ENCODE results near the gene PTTG1IP. TPM values are rescaled to one million over a fixed set of nuclear protein-coding genes. Genes with fewer than 3 reads are reported as not detected.

The PTTG1IP gene
- total RNA-seq, 4 donors from 2014 or later: 256 to 374 (median 309) TPM

DNA sequence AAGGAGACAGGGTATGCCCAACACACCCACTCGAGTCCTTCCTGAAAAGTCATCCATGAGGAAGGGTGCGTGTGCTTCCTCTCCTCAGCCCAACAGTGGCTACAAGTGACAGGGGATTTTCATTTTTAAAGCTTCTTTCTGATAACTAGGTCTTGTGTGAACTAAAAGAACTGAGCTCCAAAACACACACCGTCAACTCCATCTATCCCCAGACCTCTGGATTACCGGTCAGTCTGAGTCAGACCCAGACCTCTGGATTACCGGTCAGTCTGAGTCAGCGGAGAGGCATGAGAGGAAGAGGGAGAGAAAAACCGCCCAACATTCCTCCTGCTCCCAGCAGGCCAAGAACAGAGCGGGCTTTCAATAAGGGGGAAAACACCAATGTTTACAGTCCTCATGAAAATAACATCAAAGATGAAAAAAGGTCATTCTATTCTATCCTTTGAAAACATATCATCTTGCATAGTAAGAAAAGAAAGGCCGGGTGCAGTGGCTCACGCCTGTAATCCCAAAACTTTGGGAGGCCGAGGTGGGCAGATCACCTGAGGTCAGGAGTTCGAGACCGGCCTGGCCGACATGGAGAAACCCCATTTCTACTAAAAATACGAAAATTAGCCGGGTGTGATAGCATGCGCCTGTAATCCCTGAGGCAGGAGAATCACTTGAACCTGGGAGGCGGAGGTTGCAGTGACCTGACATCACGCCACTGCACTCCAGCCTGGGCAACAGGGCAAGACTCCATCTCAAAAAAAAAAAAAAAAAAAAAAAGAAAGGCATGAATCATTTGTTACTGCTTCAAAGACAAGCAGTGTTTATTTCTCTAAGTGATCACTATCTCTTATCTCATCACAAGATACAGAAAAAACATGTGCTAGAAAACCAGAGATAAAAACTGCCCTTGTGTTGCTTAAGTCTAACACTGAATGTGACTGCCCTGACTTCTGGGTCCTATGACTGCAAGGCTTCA is 3.4 kb downstream of the PTTG1IP start:
- no peaks in the 10 kb centered on the region for H3K9me3 ChIP-seq
- 67 to 75% methylated on average over 19 of the region's 19 CpGs for WGBS, 2 donors
- TF ChIP-seq, protein P1, sequence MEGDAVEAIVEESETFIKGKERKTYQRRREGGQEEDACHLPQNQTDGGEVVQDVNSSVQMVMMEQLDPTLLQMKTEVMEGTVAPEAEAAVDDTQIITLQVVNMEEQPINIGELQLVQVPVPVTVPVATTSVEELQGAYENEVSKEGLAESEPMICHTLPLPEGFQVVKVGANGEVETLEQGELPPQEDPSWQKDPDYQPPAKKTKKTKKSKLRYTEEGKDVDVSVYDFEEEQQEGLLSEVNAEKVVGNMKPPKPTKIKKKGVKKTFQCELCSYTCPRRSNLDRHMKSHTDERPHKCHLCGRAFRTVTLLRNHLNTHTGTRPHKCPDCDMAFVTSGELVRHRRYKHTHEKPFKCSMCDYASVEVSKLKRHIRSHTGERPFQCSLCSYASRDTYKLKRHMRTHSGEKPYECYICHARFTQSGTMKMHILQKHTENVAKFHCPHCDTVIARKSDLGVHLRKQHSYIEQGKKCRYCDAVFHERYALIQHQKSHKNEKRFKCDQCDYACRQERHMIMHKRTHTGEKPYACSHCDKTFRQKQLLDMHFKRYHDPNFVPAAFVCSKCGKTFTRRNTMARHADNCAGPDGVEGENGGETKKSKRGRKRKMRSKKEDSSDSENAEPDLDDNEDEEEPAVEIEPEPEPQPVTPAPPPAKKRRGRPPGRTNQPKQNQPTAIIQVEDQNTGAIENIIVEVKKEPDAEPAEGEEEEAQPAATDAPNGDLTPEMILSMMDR (IDR thresholded peaks at IDR 0.05): no peak
- no peak for TF ChIP-seq POLR2A (IDR thresholded peaks at IDR 0.05)
- DNase-seq: peak in 1 of 2 donors; percentile 18
- H3K27ac ChIP-seq: peak overlapping the region; percentile 19 to 95 (median 61)
- no peak overlapping the region for H3K4me3 ChIP-seq (replicated peaks in 1 of 3)
- peaks cover 0 to 2% of the 10 kb centered on the region in 2 donors for H3K36me3 ChIP-seq
- intact Hi-C loops (cut with DNase I): loop anchor here (5.0 kb wide), 2 partner anchors 53 to 68 kb away; partner anchors contain the start of genes SUMO3 and UBE2G2
- H3K27me3 ChIP-seq: no peaks in the 10 kb centered on the region
- peaks cover 62 to 67% of the 10 kb centered on the region in 2 donors for H3K4me1 ChIP-seq

DNA sequence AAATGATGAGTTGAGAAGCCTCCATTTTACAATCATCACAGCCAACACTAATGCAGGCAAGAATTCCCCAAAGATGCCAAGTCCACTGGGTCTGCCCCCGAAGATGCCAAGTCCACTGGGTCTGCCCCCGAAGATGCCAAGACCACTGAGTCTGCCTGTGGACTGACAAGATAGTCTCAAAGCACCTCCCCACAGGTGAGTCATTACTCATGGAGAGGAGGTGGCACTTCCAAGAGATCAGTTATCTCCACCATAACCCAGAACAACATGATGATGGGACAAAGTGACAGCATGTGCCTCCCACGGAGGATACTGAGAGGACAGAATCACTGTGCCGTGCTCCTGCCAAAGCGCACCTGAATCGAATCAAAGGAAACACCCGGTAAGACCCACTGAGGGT is 4.8 kb downstream of the PTTG1IP start:
- 93 to 95% methylated on average over 7 of the region's 7 CpGs for WGBS, 2 donors
- Histone ChIP-seq H3K9me3 (no peaks in the 10 kb centered on the region), H3K27ac (peak overlapping the region in 1 of 3 donors; percentile 61), H3K36me3 (peaks cover 6 to 14% of the 10 kb centered on the region in 2 donors), H3K4me1 (peaks cover 51 to 70% of the 10 kb centered on the region in 2 donors), H3K4me3 (replicated peaks in 1 of 3) (no peak overlapping the region), H3K27me3 (no peaks in the 10 kb centered on the region)
- intact Hi-C loops (cut with DNase I): loop anchor here (5.0 kb wide), 1 partner anchor 51 kb away; the partner anchor contains the start of gene SUMO3
- no peak for DNase-seq
- TF ChIP-seq, protein P1 (IDR thresholded peaks at IDR 0.05): no peak
- no peak for TF ChIP-seq POLR2A (IDR thresholded peaks at IDR 0.05)

DNA sequence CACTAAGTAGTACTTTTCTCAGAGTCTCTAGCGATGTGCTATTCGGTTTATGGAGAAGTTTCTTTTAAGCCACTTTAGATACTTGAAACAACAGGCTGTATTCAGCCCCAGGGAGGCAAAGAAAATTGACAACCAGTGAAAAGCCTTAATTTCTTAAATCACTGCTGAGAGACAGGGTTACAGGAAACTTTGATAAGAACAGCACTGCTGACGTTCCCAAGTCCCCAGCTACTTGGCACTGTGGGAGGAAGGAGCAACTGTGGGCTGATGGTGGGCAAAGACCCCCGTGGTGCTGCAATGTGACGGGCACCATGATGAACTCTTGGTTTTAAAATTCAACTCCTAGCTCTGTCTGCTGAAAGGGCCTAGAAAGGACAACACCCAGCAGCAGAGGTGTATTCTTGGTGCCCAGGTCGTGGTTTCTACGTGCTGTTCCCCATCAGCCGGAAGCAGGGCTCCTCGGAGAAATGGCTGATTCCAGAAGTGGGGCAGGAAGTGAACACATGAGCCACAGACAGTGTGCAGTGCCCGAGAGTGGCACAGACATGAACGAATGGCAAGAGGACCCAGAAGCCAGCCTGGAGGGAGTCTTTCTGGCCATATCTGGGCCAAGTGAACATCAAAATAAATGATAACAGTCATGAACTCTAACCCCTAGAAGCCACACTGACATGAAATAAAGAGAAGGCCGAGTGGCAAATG is 5.3 kb downstream of the PTTG1IP start:
- Histone ChIP-seq H3K4me1 (peaks cover 51 to 70% of the 10 kb centered on the region in 2 donors), H3K4me3 (replicated peaks in 1 of 3) (no peak overlapping the region), H3K27me3 (no peaks in the 10 kb centered on the region), H3K27ac (no peak overlapping the region), H3K9me3 (no peaks in the 10 kb centered on the region), H3K36me3 (peaks cover 11 to 18% of the 10 kb centered on the region in 2 donors)
- WGBS, 2 donors: 64 to 68% methylated on average over 12 of the region's 12 CpGs
- no peak for DNase-seq
- intact Hi-C loops (cut with DNase I): loop anchor here (5.0 kb wide), 1 partner anchor 51 kb away; the partner anchor contains the start of gene SUMO3
- TF ChIP-seq, protein P1 (IDR thresholded peaks at IDR 0.05): no peak
- no peak for TF ChIP-seq POLR2A (IDR thresholded peaks at IDR 0.05)

GRCh38 chr21:44867464-44867863 is 6.0 kb downstream of the PTTG1IP start:
- Histone ChIP-seq H3K4me1 (peaks cover 50 to 70% of the 10 kb centered on the region in 2 donors), H3K27me3 (no peaks in the 10 kb centered on the region), H3K4me3 (replicated peaks in 1 of 3) (no peak overlapping the region), H3K9me3 (no peaks in the 10 kb centered on the region), H3K36me3 (peaks cover 12 to 18% of the 10 kb centered on the region in 2 donors), H3K27ac (no peak overlapping the region)
- no peak for TF ChIP-seq POLR2A (IDR thresholded peaks at IDR 0.05)
- TF ChIP-seq, protein P1 (IDR thresholded peaks at IDR 0.05): no peak
- 92 to 94% methylated on average over 15 of the region's 15 CpGs for WGBS, 2 donors
- DNase-seq: no peak
- intact Hi-C loops (cut with DNase I): loop anchor here (5.0 kb wide), 1 partner anchor 50 kb away; the partner anchor contains the start of gene SUMO3

All from thyroid gland (tissue), 4 donors.